Stimulated activated CD8-positive, alpha-beta memory T cell treated with anti-CD3 and anti-CD28 coated beads, Interleukin-4, amount 100 ng/mL, for 48 hours (primary cell): Measurements from ENCODE around the gene INS.

Experiments
- DNase-seq: peaks from one replicate; pipeline ENCODE4 v3.0.0-alpha.2; 2020

The INS gene

GRCh38 chr11:2160736-2161259 is at the start of gene INS:
INS (minus strand) TSS chr11:2161209; CDS start chr11:2160971, 238 bp downstream.
- DNase-seq: no peak

GRCh38 chr11:2210366-2211112 is 49.5 kb upstream of the INS start:
- peak; percentile 20 for DNase-seq

GRCh38 chr11:2209900-2210321 is 48.9 kb upstream of the INS start:
- no peak for DNase-seq

GRCh38 chr11:2209370-2209801 is 48.4 kb upstream of the INS start:
- no peak for DNase-seq

- DNase-seq: peak; percentile 17
These were observed 47.8 kb upstream of the INS start for GRCh38 chr11:2208691-2209369.

- peak; percentile 20 for DNase-seq
These were observed 47.0 kb upstream of the INS start for GRCh38 chr11:2207773-2208621.

GRCh38 chr11:2207212-2207611 is 46.2 kb upstream of the INS start:
- no peak for DNase-seq

GRCh38 chr11:2205981-2206690 is 45.1 kb upstream of the INS start:
- DNase-seq: peak; percentile 16

GRCh38 chr11:2205214-2205720 is 44.3 kb upstream of the INS start:
- no peak for DNase-seq

GRCh38 chr11:2204361-2205213 is 43.6 kb upstream of the INS start:
- DNase-seq: no peak

- DNase-seq: no peak
These were observed 42.6 kb upstream of the INS start for GRCh38 chr11:2203440-2204259.

- no peak for DNase-seq
These were observed 42.0 kb upstream of the INS start for GRCh38 chr11:2202900-2203439.

- no peak for DNase-seq
These were observed 41.3 kb upstream of the INS start for GRCh38 chr11:2202071-2202899.

- DNase-seq: no peak
These were observed 40.5 kb upstream of the INS start for GRCh38 chr11:2201542-2201941.

- no peak for DNase-seq
These were observed 40.0 kb upstream of the INS start for GRCh38 chr11:2200957-2201519.

GRCh38 chr11:2200536-2200935 is 39.5 kb upstream of the INS start:
- no peak for DNase-seq

GRCh38 chr11:2199466-2200341 is 38.7 kb upstream of the INS start:
- DNase-seq: no peak
